H9 (cell line): Measurements from ENCODE around the gene SNX5. TPM values are rescaled to one million over a fixed set of nuclear protein-coding genes. Genes with fewer than 3 reads are reported as not detected.

Experiments used
- DNase-seq: peaks from one replicate; pipeline ENCODE4 v3.0.0-alpha.2; 2017
- H2AFZ ChIP-seq: one replicate; pipeline ENCODE4 v1.6.1; 2013; ENCODE audit warnings: mild to moderate bottlenecking, low read length, control low read depth, moderate library complexity
- H2AK5ac ChIP-seq: 2 replicates; pipeline ENCODE4 v1.6.1; 2013; ENCODE audit warnings: low read length, control low read depth, mixed read lengths; ENCODE audit not compliant: insufficient read length
- H2BK120ac ChIP-seq: one replicate; pipeline ENCODE4 v1.6.1; 2013; ENCODE audit warnings: low read depth, mild to moderate bottlenecking, low read length, control low read depth, inconsistent platforms; ENCODE audit not compliant: poor library complexity, severe bottlenecking
- H2BK12ac ChIP-seq: 2 replicates; pipeline ENCODE4 v1.6.1; 2013; ENCODE audit warnings: low read length, control low read depth, mixed read lengths, low read depth; ENCODE audit not compliant: insufficient read length
- H2BK15ac ChIP-seq: 2 replicates; pipeline ENCODE4 v1.6.1; 2013; ENCODE audit warnings: low read depth, low read length, control low read depth
- H2BK20ac ChIP-seq: one replicate; pipeline ENCODE4 v1.6.1; 2013; ENCODE audit warnings: low read depth, mild to moderate bottlenecking, low read length, control low read depth, inconsistent platforms; ENCODE audit not compliant: poor library complexity, severe bottlenecking
- H2BK5ac ChIP-seq: 2 replicates; pipeline ENCODE4 v1.6.1; 2013; ENCODE audit warnings: low read length, control low read depth, mixed read lengths; ENCODE audit not compliant: insufficient read length
- H3K14ac ChIP-seq: 2 replicates; pipeline ENCODE4 v1.6.1; 2013; ENCODE audit warnings: low read length, control low read depth; ENCODE audit not compliant: insufficient read depth
- H3K18ac ChIP-seq: 2 replicates; pipeline ENCODE4 v1.6.1; 2013; ENCODE audit warnings: low read depth, mild to moderate bottlenecking, mixed read lengths, low read length, control low read depth; ENCODE audit not compliant: insufficient read length
- H3K23ac ChIP-seq: 2 replicates; pipeline ENCODE4 v1.6.1; 2013; ENCODE audit warnings: low read length, control low read depth, mixed read lengths, low read depth; ENCODE audit not compliant: insufficient read length
- H3K23me2 ChIP-seq: 2 replicates; pipeline ENCODE4 v1.6.1; 2013; ENCODE audit warnings: low read depth, mild to moderate bottlenecking, mixed read lengths, low read length, control low read depth; ENCODE audit not compliant: insufficient read length, poor library complexity, severe bottlenecking
- H3K27ac ChIP-seq: 2 replicates; pipeline ENCODE4 v1.5.1; 2013; ENCODE audit warnings: low read length, control low read depth, mixed read lengths, low read depth; ENCODE audit not compliant: insufficient read length
- H3K27me3 ChIP-seq: 2 replicates; pipeline ENCODE4 v1.6.1; 2013; ENCODE audit warnings: low read length, control low read depth, inconsistent platforms; ENCODE audit not compliant: insufficient read depth
- H3K4ac ChIP-seq: 2 replicates; pipeline ENCODE4 v1.6.1; 2013; ENCODE audit warnings: low read depth, mild to moderate bottlenecking, control low read depth, inconsistent platforms, low read length, moderate library complexity
- H3K4me1 ChIP-seq: 2 replicates; pipeline ENCODE4 v1.6.1; 2013; ENCODE audit warnings: low read length, control low read depth, inconsistent platforms; ENCODE audit not compliant: insufficient read depth
- H3K4me2 ChIP-seq: 2 replicates; pipeline ENCODE4 v1.6.1; 2013; ENCODE audit warnings: low read length, control low read depth, mixed read lengths; ENCODE audit not compliant: insufficient read length, insufficient read depth
- H3K56ac ChIP-seq: 2 replicates; pipeline ENCODE4 v1.6.1; 2013; ENCODE audit warnings: low read depth, mild to moderate bottlenecking, mixed read lengths, low read length, control low read depth; ENCODE audit not compliant: insufficient read length
- H3K79me1 ChIP-seq: 2 replicates; pipeline ENCODE4 v1.6.1; 2013; ENCODE audit warnings: low read depth, mild to moderate bottlenecking, moderate library complexity, low read length, control low read depth, inconsistent platforms; ENCODE audit not compliant: insufficient read depth, poor library complexity, severe bottlenecking
- H3K79me2 ChIP-seq: 2 replicates; pipeline ENCODE4 v1.6.1; 2013; ENCODE audit warnings: low read length, control low read depth, inconsistent platforms; ENCODE audit not compliant: insufficient read depth
- H3K9ac ChIP-seq: 2 replicates; pipeline ENCODE4 v1.6.1; 2013; ENCODE audit warnings: low read length, control low read depth, mixed read lengths; ENCODE audit not compliant: insufficient read length; ENCODE audit errors: extremely low read depth
- H3K9me3 ChIP-seq: one replicate; pipeline ENCODE4 v1.6.1; 2013; ENCODE audit warnings: low read depth, low read length, inconsistent platforms; ENCODE audit not compliant: control insufficient read depth
- H3T11ph ChIP-seq: one replicate; pipeline ENCODE4 v1.6.1; 2013; ENCODE audit warnings: mild to moderate bottlenecking, low read length, control low read depth, inconsistent platforms
- H4K20me1 ChIP-seq: one replicate; pipeline ENCODE4 v1.6.1; 2013; ENCODE audit not compliant: control insufficient read depth, insufficient read length, insufficient read depth
- H4K5ac ChIP-seq: 2 replicates; pipeline ENCODE4 v1.6.1; 2013; ENCODE audit warnings: low read depth, mild to moderate bottlenecking, mixed read lengths, low read length, control low read depth; ENCODE audit not compliant: insufficient read length
- H4K8ac ChIP-seq: replicated peaks from 2 replicates; pipeline ENCODE4 v1.6.1; 2013; ENCODE audit warnings: low read length, control low read depth, mixed read lengths, low read depth; ENCODE audit not compliant: insufficient read length
- H4K91ac ChIP-seq: 2 replicates; pipeline ENCODE4 v1.6.1; 2013; ENCODE audit warnings: low read depth, mild to moderate bottlenecking, moderate library complexity, mixed read lengths, low read length, control low read depth; ENCODE audit not compliant: insufficient read length
- H3K27ac Mint-ChIP-seq, 3 experiments: 2 replicates in 2 of 3; 3 replicates in 1 of 3; pipeline ENCODE4 v1.8.0; 2020 to 2021; ENCODE audit warnings: mixed read lengths in 3 of 3, mild to moderate bottlenecking in 1 of 3, moderate library complexity in 1 of 3
- H3K27me3 Mint-ChIP-seq: 2 replicates; pipeline ENCODE4 v1.8.0; 2021; ENCODE audit warnings: low read depth, mild to moderate bottlenecking, moderate library complexity, mixed read lengths
- H3K36me3 Mint-ChIP-seq, 3 experiments: 2 replicates in 2 of 3; 3 replicates in 1 of 3; pipeline ENCODE4 v1.8.0; 2020 to 2021; ENCODE audit warnings: low read depth in 3 of 3, mixed read lengths in 3 of 3; ENCODE audit not compliant: insufficient read depth in 1 of 3
- H3K4me1 Mint-ChIP-seq, 2 experiments: 2 replicates each; pipeline ENCODE4 v1.8.0; 2020; ENCODE audit warnings: mixed read lengths in 2 of 2
- H3K4me3 Mint-ChIP-seq, 2 experiments: 2 replicates in 1 of 2; 3 replicates in 1 of 2; pipeline ENCODE4 v1.8.0; 2020 to 2021; ENCODE audit warnings: mild to moderate bottlenecking in 2 of 2, mixed read lengths in 2 of 2, moderate library complexity in 1 of 2
- H3K9me3 Mint-ChIP-seq, 2 experiments: 2 replicates in 1 of 2; 3 replicates in 1 of 2; pipeline ENCODE4 v1.8.0; 2020; ENCODE audit warnings: mild to moderate bottlenecking in 2 of 2, mixed read lengths in 2 of 2, moderate library complexity in 1 of 2
- WGBS: extraction: QIAGEN DNeasy Blood & Tissue Kit; methylation state at CpG from one replicate; pipeline ENCODE4 v1.1.7; 2013; ENCODE audit warnings: missing lambda C conversion rate, low lambda C conversion rate, mixed read lengths; ENCODE audit not compliant: insufficient read length; ENCODE audit errors: extremely low coverage; 5-methylcytosine and 5-hydroxymethylcytosine counted together
- total RNA-seq: library from RNA; stranded (reverse); gene quantifications from 2 replicates; pipeline ENCODE4 v1.2.1, GENCODE V29; 2021
- TF ChIP-seq, protein P1 (sequence below): fragments of 200-600 bp; sonication (generic); conservative IDR thresholded peaks from 3 replicates; pipeline ENCODE4 v1.8.0; 2021; ENCODE audit warnings: antibody characterized with exemption, mild to moderate bottlenecking

Gene SNX5
- total RNA-seq, 1 experiment from 2014 or later, result 194 TPM

DNA sequence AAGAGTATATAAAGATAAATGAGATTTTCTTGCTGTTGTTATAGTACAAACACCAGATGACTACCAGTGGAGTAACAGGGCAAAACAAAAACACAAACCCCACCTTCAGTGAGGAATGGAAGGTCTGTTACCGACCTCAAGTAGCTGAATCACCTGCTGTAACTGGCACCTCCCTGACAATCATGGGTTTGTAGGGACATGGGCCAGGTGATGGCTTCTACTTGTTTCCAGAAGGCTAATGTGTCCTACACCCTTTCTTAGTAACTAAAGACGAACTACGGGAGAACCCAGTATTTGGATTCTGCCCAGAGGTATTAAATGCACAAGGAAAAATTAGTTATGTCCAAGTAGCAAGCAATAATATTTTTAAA lies 26.8 kb downstream of the SNX5 start:
- H3K23ac ChIP-seq, result no peak overlapping the region
- H3K14ac ChIP-seq, result no peak overlapping the region
- H3K27ac ChIP-seq, result no peak overlapping the region
- no peak overlapping the region for H2AFZ ChIP-seq
- no peak overlapping the region for H4K8ac ChIP-seq
- Mint-ChIP-seq H3K36me3 (peaks cover 41 to 64% (median 55%) of the 10 kb centered on the region in 3 experiments; a peak in 6 of 7 replicates), H3K27me3 (peaks cover 5% of the 10 kb centered on the region; the same call in 1 of the 2 replicates), H3K4me3 (no peak overlapping the region; a peak in 1 of 5 replicates), H3K9me3 (no peaks in the 10 kb centered on the region), H3K27ac (peak overlapping the region in 1 of 3 experiments; percentile 67; a peak in 1 of 7 replicates), H3K4me1 (peaks cover 50 to 54% of the 10 kb centered on the region in 2 experiments)
- no peak overlapping the region for H3K4ac ChIP-seq
- H3K79me2 ChIP-seq, result no peaks in the 10 kb centered on the region
- TF ChIP-seq, protein P1, sequence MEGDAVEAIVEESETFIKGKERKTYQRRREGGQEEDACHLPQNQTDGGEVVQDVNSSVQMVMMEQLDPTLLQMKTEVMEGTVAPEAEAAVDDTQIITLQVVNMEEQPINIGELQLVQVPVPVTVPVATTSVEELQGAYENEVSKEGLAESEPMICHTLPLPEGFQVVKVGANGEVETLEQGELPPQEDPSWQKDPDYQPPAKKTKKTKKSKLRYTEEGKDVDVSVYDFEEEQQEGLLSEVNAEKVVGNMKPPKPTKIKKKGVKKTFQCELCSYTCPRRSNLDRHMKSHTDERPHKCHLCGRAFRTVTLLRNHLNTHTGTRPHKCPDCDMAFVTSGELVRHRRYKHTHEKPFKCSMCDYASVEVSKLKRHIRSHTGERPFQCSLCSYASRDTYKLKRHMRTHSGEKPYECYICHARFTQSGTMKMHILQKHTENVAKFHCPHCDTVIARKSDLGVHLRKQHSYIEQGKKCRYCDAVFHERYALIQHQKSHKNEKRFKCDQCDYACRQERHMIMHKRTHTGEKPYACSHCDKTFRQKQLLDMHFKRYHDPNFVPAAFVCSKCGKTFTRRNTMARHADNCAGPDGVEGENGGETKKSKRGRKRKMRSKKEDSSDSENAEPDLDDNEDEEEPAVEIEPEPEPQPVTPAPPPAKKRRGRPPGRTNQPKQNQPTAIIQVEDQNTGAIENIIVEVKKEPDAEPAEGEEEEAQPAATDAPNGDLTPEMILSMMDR, result no peak
- H2BK20ac ChIP-seq, result no peak overlapping the region
- DNase-seq, result no peak
- peaks cover 7% of the 10 kb centered on the region; the same call in 1 of the 2 replicates for H3K4me1 ChIP-seq
- H4K20me1 ChIP-seq, result no peaks in the 10 kb centered on the region
- no peak overlapping the region for H3K56ac ChIP-seq
- H3K79me1 ChIP-seq, result no peaks in the 10 kb centered on the region
- H4K5ac ChIP-seq, result no peak overlapping the region
- WGBS, result no CpG with 5 or more reads among the region's 3 CpGs
- H2AK5ac ChIP-seq, result no peak overlapping the region
- H3K18ac ChIP-seq, result no peak overlapping the region
- H4K91ac ChIP-seq, result no peak overlapping the region
- H3K23me2 ChIP-seq, result no peaks in the 10 kb centered on the region
- no peak overlapping the region for H3K4me2 ChIP-seq
- no peak overlapping the region for H2BK120ac ChIP-seq
- no peak overlapping the region for H2BK15ac ChIP-seq
- H3K9me3 ChIP-seq, result no peaks in the 10 kb centered on the region
- H3K27me3 ChIP-seq, result no peaks in the 10 kb centered on the region
- H2BK12ac ChIP-seq, result no peak overlapping the region
- H3T11ph ChIP-seq, result no peak overlapping the region
- H2BK5ac ChIP-seq, result no peak overlapping the region
- H3K9ac ChIP-seq, result no peak overlapping the region
